ENCODE data around the gene RPS27L. TPM values are rescaled to one million over a fixed set of nuclear protein-coding genes. Genes with fewer than 3 reads are reported as not detected.
A peak's percentile ranks its signal among the peaks of the same experiment; 100 is the strongest.

RPS27L gene
- total RNA-seq, 1 experiment from 2014 or later: 72.8 TPM

GRCh38 chr15:63163217-63163616 is 5.9 kb upstream of the RPS27L start:
- Histone ChIP-seq H3K27me3 (ENCODE audit: low read length) (no peaks in the 10 kb centered on the region), H3K9me3 (ENCODE audit: low read length) (no peaks in the 10 kb centered on the region), H3K4me3 (ENCODE audit: low read length) (no peak overlapping the region), H3K36me3 (ENCODE audit: insufficient read depth, low read length) (no peaks in the 10 kb centered on the region), H3K79me2 (ENCODE audit: low read length) (no peaks in the 10 kb centered on the region), H3K9me2 (replicated peaks; ENCODE audit: insufficient read depth, low read length) (no peaks in the 10 kb centered on the region), H2AFZ (ENCODE audit: low read length) (no peak overlapping the region), H4K20me1 (ENCODE audit: insufficient read depth, low read depth, low read length) (no peaks in the 10 kb centered on the region), H3K4me1 (ENCODE audit: low read length) (peaks cover 2% of the 10 kb centered on the region), H3K27ac (ENCODE audit: low read length) (no peak overlapping the region), H3K4me2 (ENCODE audit: low read depth, low read length, poor library complexity, severe bottlenecking) (no peak overlapping the region), H3K9ac (ENCODE audit: low read length) (no peak overlapping the region)
- DNase-seq: no peak

DNA sequence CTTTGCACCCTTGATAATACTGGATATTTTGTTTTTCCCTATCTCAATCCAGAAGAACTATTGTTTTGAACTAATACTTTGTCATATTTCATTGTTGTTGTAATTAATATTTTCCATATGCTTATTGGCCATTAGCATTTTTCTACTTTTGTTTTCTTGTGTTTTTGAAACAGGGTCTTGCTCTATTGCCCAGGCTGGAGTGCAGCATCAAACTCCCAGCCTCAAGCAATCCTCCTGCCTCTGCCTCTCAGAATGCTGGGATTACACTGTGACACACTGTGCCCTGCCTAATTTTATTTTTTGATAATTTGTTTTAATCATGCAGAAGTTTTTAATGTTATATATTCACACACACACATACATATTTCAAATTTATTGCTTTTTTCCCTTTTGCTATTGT is 3.4 kb upstream of the RPS27L start:
- no peaks in the 10 kb centered on the region for H3K9me2 ChIP-seq (replicated peaks; ENCODE audit: insufficient read depth, low read length)
- H3K27me3 ChIP-seq (ENCODE audit: low read length): no peaks in the 10 kb centered on the region
- no peaks in the 10 kb centered on the region for H3K36me3 ChIP-seq (ENCODE audit: insufficient read depth, low read length)
- DNase-seq: no peak
- no peak overlapping the region for H3K27ac ChIP-seq (ENCODE audit: low read length)
- H2AFZ ChIP-seq (ENCODE audit: low read length): no peak overlapping the region
- H3K9ac ChIP-seq (ENCODE audit: low read length): no peak overlapping the region
- H3K4me2 ChIP-seq (ENCODE audit: low read depth, low read length, poor library complexity, severe bottlenecking): no peak overlapping the region
- H3K79me2 ChIP-seq (ENCODE audit: low read length): peaks cover 15% of the 10 kb centered on the region
- H4K20me1 ChIP-seq (ENCODE audit: insufficient read depth, low read depth, low read length): no peaks in the 10 kb centered on the region
- no peaks in the 10 kb centered on the region for H3K9me3 ChIP-seq (ENCODE audit: low read length)
- H3K4me3 ChIP-seq (ENCODE audit: low read length): no peak overlapping the region
- peaks cover 13% of the 10 kb centered on the region for H3K4me1 ChIP-seq (ENCODE audit: low read length)

DNA sequence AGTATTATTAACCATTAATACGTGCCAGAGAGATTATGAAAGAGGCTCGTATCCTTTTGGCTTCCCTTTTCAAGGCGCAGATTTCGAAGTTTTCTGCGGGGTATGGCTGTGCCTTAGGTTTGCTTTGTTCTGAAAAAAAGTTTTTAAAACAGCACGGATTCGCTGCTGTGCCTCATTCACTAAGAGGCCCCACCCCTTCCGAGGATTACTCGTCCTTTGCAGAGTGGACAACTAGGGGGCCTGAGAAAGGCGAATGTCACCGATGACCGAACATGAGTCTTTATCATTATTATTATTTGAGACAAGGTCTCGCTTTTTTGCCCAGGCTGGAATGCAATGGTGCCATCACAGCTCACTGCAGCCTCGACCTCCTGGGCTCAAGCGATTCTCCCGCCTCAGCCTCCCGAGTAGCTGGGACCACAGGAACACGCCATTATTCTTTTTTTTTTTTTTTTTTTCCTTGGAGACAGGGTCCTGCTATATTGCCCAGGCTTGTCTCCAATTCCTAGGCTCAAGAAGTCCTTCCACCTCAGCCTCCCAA is 684 bp upstream of the RPS27L start:
- DNase-seq: peak; percentile 71
- Histone ChIP-seq H3K4me2 (ENCODE audit: low read depth, low read length, poor library complexity, severe bottlenecking) (peak overlapping the region; percentile 77), H3K9me2 (replicated peaks; ENCODE audit: insufficient read depth, low read length) (no peaks in the 10 kb centered on the region), H3K4me1 (ENCODE audit: low read length) (peaks cover 17% of the 10 kb centered on the region), H4K20me1 (ENCODE audit: insufficient read depth, low read depth, low read length) (no peaks in the 10 kb centered on the region), H3K9me3 (ENCODE audit: low read length) (no peaks in the 10 kb centered on the region), H3K36me3 (ENCODE audit: insufficient read depth, low read length) (0 out of 2 replicates have a peak, but pooled peaks cover 7% of the 10 kb centered on the region), H3K27ac (ENCODE audit: low read length) (no peak overlapping the region), H3K9ac (ENCODE audit: low read length) (peak overlapping the region; percentile 91), H3K4me3 (ENCODE audit: low read length) (peak overlapping the region; percentile 98), H3K27me3 (ENCODE audit: low read length) (no peaks in the 10 kb centered on the region), H2AFZ (ENCODE audit: low read length) (peak overlapping the region; percentile 77), H3K79me2 (ENCODE audit: low read length) (peaks cover 20% of the 10 kb centered on the region)

GRCh38 chr15:63156755-63157117 is 541 bp downstream of the RPS27L start:
- peak overlapping the region; percentile 77 for H3K4me2 ChIP-seq (ENCODE audit: low read depth, low read length, poor library complexity, severe bottlenecking)
- no peaks in the 10 kb centered on the region for H3K9me2 ChIP-seq (replicated peaks; ENCODE audit: insufficient read depth, low read length)
- H3K9me3 ChIP-seq (ENCODE audit: low read length): no peaks in the 10 kb centered on the region
- H3K4me1 ChIP-seq (ENCODE audit: low read length): peaks cover 17% of the 10 kb centered on the region
- H3K36me3 ChIP-seq (ENCODE audit: insufficient read depth, low read length): peaks cover 10% of the 10 kb centered on the region; the same call in 1 of the 2 replicates
- DNase-seq: peak; percentile 55
- H3K79me2 ChIP-seq (ENCODE audit: low read length): peaks cover 20% of the 10 kb centered on the region
- no peaks in the 10 kb centered on the region for H4K20me1 ChIP-seq (ENCODE audit: insufficient read depth, low read depth, low read length)
- peak overlapping the region; percentile 98 for H3K4me3 ChIP-seq (ENCODE audit: low read length)
- H3K27me3 ChIP-seq (ENCODE audit: low read length): no peaks in the 10 kb centered on the region
- H3K27ac ChIP-seq (ENCODE audit: low read length): peak overlapping the region; percentile 44
- H3K9ac ChIP-seq (ENCODE audit: low read length): peak overlapping the region; percentile 91
- H2AFZ ChIP-seq (ENCODE audit: low read length): peak overlapping the region; percentile 77; the same call in 1 of the 2 replicates

DNA sequence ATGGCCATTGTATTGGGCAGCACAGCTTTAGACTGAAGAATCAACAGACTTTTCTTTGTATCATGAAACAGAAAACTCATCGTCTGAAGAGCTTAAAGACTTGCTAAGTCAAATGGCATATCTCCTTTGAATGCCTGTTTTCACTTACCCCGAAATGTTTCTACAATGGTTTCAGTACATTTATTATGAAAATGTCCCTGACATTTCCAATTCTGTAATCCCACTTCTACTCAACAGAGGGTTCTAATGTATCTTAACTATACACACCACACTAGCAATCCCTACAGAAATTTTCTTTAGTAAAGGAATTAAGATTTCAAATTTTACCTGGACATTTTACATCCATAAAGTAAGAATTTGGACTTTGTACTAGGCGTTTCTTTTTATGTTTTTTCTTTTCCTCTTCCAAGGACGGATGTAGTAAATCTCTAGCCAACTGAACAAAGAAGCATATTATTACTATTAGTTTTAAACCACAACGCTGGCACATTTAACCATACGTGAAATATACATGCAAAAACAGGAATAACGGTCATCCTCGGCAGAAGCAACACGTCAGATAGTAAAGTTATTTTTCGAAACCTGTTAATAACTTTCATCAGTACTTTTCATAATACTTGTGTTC is 1.1 kb downstream of the RPS27L start:
- H3K4me2 ChIP-seq (ENCODE audit: low read depth, low read length, poor library complexity, severe bottlenecking): peak overlapping the region; percentile 77
- H3K9me3 ChIP-seq (ENCODE audit: low read length): no peaks in the 10 kb centered on the region
- peak; percentile 43 for DNase-seq
- no peaks in the 10 kb centered on the region for H3K27me3 ChIP-seq (ENCODE audit: low read length)
- no peaks in the 10 kb centered on the region for H3K9me2 ChIP-seq (replicated peaks; ENCODE audit: insufficient read depth, low read length)
- H3K9ac ChIP-seq (ENCODE audit: low read length): peak overlapping the region; percentile 91
- H3K4me3 ChIP-seq (ENCODE audit: low read length): peak overlapping the region; percentile 98
- peaks cover 17% of the 10 kb centered on the region for H3K4me1 ChIP-seq (ENCODE audit: low read length)
- H3K79me2 ChIP-seq (ENCODE audit: low read length): peaks cover 20% of the 10 kb centered on the region
- H4K20me1 ChIP-seq (ENCODE audit: insufficient read depth, low read depth, low read length): no peaks in the 10 kb centered on the region
- H2AFZ ChIP-seq (ENCODE audit: low read length): peak overlapping the region; percentile 77; the same call in 1 of the 2 replicates
- peak overlapping the region; percentile 44 for H3K27ac ChIP-seq (ENCODE audit: low read length)
- peaks cover 10% of the 10 kb centered on the region; the same call in 1 of the 2 replicates for H3K36me3 ChIP-seq (ENCODE audit: insufficient read depth, low read length)

GRCh38 chr15:63155486-63155885 is 1.8 kb downstream of the RPS27L start:
- H4K20me1 ChIP-seq (ENCODE audit: insufficient read depth, low read depth, low read length): no peaks in the 10 kb centered on the region
- H3K79me2 ChIP-seq (ENCODE audit: low read length): peaks cover 20% of the 10 kb centered on the region
- H3K27ac ChIP-seq (ENCODE audit: low read length): no peak overlapping the region
- no peaks in the 10 kb centered on the region for H3K27me3 ChIP-seq (ENCODE audit: low read length)
- peaks cover 17% of the 10 kb centered on the region for H3K4me1 ChIP-seq (ENCODE audit: low read length)
- H3K9me2 ChIP-seq (replicated peaks; ENCODE audit: insufficient read depth, low read length): no peaks in the 10 kb centered on the region
- peak overlapping the region; percentile 77 for H3K4me2 ChIP-seq (ENCODE audit: low read depth, low read length, poor library complexity, severe bottlenecking)
- H3K9ac ChIP-seq (ENCODE audit: low read length): no peak overlapping the region; the same call in 1 of the 2 replicates
- no peak overlapping the region for H2AFZ ChIP-seq (ENCODE audit: low read length)
- DNase-seq: no peak
- H3K9me3 ChIP-seq (ENCODE audit: low read length): no peaks in the 10 kb centered on the region
- peaks cover 10% of the 10 kb centered on the region; the same call in 1 of the 2 replicates for H3K36me3 ChIP-seq (ENCODE audit: insufficient read depth, low read length)
- H3K4me3 ChIP-seq (ENCODE audit: low read length): peak overlapping the region; percentile 98; the same call in 1 of the 2 replicates

DNA sequence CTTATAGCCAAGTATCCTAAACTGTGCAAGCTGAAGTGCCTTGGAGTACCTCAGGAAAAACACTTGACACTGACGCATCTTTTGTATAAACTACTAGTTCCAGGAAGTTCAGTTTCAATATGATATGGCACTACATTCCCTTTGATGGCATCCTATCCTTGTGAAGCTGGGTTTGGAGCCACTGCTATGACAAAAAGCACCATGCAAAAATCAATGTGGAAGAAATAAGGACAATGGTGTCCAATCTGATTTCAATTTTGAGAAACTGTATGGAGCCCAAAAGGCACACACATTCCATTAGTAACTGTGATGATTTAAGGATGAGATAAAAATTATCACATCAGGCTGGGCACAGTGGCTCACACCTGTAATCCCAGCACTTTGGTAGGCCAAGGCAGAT is 5.6 kb downstream of the RPS27L start:
- no peak overlapping the region for H3K27ac ChIP-seq (ENCODE audit: low read length)
- no peaks in the 10 kb centered on the region for H4K20me1 ChIP-seq (ENCODE audit: insufficient read depth, low read depth, low read length)
- H3K4me1 ChIP-seq (ENCODE audit: low read length): peaks cover 11% of the 10 kb centered on the region
- H2AFZ ChIP-seq (ENCODE audit: low read length): no peak overlapping the region
- H3K4me3 ChIP-seq (ENCODE audit: low read length): no peak overlapping the region
- H3K79me2 ChIP-seq (ENCODE audit: low read length): peaks cover 15% of the 10 kb centered on the region
- H3K36me3 ChIP-seq (ENCODE audit: insufficient read depth, low read length): peaks cover 10% of the 10 kb centered on the region; the same call in 1 of the 2 replicates
- H3K9me2 ChIP-seq (replicated peaks; ENCODE audit: insufficient read depth, low read length): no peaks in the 10 kb centered on the region
- no peak for DNase-seq
- H3K9me3 ChIP-seq (ENCODE audit: low read length): no peaks in the 10 kb centered on the region
- no peak overlapping the region for H3K4me2 ChIP-seq (ENCODE audit: low read depth, low read length, poor library complexity, severe bottlenecking)
- no peaks in the 10 kb centered on the region for H3K27me3 ChIP-seq (ENCODE audit: low read length)
- H3K9ac ChIP-seq (ENCODE audit: low read length): no peak overlapping the region

- Histone ChIP-seq H3K4me2 (ENCODE audit: low read depth, low read length, poor library complexity, severe bottlenecking) (no peak overlapping the region), H3K27me3 (ENCODE audit: low read length) (no peaks in the 10 kb centered on the region), H4K20me1 (ENCODE audit: insufficient read depth, low read depth, low read length) (no peaks in the 10 kb centered on the region), H3K27ac (ENCODE audit: low read length) (no peak overlapping the region), H3K9me3 (ENCODE audit: low read length) (no peaks in the 10 kb centered on the region), H2AFZ (ENCODE audit: low read length) (no peak overlapping the region), H3K36me3 (ENCODE audit: insufficient read depth, low read length) (no peaks in the 10 kb centered on the region), H3K4me1 (ENCODE audit: low read length) (no peaks in the 10 kb centered on the region), H3K4me3 (ENCODE audit: low read length) (no peak overlapping the region), H3K9ac (ENCODE audit: low read length) (no peak overlapping the region), H3K9me2 (replicated peaks; ENCODE audit: insufficient read depth, low read length) (no peaks in the 10 kb centered on the region), H3K79me2 (ENCODE audit: low read length) (no peaks in the 10 kb centered on the region)
- DNase-seq: no peak
These were observed 10.6 kb downstream of the RPS27L start for GRCh38 chr15:63146684-63147083.

All from Karpas-422 (cell line).